Activated CD4-positive, alpha-beta T cell treated with anti-CD3 and anti-CD28 coated beads, Interleukin-10, Interleukin-2, amounts not matched to agents 100 ng/mL and 50 ng/mL, durations not matched to agents 16 hours and 8 hours (primary cell): ENCODE results near the gene NEDD4.
"Not testable (repeated sequence)": the region's sequence is repeated elsewhere in the genome, so short reads cannot be mapped to it uniquely, and the experiment has no call there.

ENCODE experiments used
- DNase-seq: peaks from one replicate; pipeline ENCODE4 v3.0.0-alpha.2; 2020

NEDD4 gene

DNA sequence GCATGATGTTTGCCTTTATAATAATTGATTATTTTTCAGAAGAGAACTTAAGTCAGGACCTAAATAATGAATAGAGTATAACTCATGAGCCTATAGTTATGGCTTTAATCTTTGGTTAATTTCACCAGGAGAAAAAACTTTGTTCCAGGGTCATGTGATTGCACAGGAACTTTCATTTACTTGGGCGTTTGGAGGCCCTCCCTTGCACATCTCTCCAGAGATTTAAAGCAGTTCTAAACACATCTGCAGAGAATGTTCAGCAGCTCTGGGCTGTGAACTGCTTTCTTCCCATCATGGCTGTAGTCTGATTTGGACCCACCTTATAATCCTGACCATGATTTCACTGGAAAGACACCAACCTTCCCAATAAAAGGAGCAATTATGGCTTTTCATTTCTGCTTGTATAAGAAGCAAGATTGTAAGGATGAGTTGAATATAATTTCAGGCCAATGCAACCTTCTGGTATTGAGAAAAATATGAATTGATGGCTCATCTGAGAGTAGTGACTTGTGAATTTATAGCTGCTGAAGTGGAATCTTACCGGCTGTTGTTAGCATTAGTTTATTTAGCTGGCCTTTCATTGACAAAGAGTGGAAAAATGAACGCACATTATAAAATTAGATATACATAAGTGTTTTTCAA is 169.6 kb downstream of the NEDD4 start:
- DNase-seq: no peak

DNA sequence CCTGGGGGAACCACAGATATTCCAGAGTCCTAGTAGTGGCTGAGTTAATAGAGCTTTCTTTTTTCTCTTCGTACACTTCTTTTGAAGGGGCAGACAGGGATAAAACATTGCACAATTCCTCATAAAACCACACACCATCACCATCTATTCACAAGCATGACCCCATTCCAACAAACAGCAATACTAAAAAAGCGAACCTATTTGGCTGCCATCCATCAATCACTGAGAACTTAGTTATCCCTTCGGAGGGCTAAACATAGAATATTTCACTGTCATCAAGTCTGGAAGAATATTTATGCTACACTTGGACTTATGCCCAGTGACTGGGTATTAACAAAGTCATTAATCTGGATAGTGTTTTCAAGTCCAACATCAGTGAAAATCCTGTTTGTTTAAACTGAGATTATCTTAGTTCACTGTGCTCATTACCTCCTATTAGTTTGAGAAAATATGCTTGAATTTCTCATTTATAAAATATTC is 170.2 kb downstream of the NEDD4 start:
- DNase-seq: no peak

DNA sequence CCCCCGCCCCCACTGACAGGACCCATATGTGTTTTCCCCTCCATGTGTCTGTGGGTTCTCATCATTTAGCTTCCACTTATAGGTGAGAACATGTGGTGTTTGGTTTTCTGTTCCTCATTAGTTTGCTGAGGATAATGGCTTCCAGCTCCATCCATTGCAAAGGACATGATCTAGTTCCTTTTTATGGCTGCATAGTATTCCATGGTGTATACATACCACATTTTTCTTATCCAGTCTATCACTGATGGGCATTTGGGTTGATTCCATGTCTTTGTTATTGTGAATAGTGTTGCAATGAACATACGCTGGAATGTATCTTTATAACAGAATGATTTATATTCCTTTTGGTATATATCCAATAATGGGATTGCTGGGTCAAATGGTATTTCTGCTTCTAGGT is 171.7 kb downstream of the NEDD4 start:
- not testable (repeated sequence) for DNase-seq

DNA sequence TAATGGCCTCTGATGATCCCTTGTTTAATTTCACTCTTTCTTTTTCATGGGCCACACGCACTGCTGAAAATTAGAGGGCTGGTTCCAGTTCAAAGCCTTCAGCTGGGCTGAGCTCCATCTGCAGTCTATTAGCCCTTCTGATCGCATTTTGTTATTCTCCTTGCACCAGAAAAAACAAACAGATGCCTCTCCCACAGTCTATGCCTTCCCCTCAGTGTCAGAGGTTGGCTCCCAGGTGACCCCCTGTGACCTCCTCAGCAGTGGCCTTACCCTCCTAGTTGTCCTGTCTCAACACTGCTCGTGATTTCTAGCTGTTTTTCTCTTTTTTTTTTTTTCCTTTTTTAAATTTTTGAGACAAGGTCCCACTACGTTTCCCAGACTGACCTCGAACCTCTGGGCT is 173.4 kb downstream of the NEDD4 start:
- DNase-seq: no peak

DNA sequence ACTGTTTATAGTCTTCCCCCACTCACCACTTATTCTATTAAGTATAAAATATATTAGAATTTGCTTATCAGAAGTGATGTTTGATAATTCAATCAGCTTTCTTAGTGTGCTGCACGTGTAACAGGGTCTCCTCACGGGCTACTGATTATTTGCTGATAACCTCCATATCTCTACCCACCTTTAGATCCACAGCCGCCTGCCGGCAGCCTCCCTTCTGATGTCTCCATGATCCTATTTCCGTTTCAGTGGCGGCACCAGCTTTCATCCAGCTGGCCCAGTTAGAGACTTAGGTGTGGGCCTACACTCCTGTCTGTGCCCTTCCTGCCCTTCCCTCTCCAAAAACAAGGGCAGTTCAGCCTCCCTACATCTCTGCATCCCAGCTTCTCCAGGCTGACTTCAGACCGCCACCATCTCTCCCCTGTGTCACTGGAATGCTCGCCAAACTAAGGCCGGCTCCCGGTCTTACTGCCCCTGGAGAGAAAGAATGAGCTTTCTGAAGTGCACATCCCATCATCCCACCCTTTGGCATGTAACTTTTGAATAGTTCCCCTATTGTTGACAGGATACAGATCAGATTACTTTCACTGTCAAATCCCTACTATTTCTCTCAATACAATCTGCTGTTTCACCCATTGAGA is 173.9 kb downstream of the NEDD4 start:
- DNase-seq: no peak

DNA sequence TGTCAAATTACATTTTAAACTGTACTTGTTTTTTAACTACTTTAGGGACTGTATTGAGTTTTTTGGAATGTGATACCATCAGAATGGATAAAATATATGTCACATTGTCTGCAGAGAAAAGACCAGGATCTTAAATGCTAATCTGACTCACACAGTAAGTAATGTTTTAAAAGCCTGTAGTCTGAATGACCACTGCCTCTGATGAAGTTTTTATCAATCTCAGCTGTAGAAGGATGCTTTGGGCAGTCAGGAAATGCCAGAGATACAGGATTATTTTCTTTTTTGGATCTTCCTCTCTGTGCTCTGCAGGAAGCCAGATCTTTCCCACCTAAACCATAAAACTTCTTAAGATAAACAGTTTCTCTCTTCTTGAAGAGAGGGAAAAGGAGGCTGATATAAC is 177.4 kb downstream of the NEDD4 start:
- DNase-seq: no peak

DNA sequence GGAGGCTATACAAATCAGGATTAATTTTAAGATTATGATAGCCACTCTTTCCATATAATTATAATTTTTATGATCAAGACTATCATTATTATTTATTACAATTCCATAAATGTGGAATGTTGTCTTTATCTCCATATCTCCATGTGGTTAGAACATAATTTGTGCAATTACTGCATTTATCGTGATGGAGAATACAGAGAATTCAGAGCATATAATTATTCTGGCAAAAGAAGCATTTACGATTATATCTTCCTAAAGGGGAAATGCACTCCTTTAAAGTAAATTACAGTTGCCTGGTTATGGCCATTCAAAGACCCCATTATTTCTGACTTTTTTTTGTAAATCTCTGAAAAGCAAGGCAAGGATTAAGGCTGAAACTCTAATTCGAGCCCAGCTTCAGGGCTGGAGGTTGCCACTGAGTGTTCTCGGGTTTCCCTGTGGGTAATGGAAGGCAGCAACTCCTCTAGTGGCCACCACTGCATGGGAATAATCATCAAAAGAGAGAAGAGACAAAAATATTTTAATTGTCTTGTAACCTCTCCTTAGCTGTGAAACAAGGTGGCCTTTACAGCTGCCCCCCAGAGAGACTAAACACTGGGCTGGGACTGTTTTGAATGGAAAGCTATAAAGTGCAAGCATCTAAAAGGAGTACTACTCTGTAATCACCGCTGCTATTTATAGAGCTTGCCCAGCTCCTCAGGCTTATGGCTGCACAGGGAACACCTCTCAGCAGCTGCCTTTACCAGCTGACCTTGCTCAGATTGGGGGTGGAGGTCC is 190.6 kb downstream of the NEDD4 start:
- DNase-seq: no peak

DNA sequence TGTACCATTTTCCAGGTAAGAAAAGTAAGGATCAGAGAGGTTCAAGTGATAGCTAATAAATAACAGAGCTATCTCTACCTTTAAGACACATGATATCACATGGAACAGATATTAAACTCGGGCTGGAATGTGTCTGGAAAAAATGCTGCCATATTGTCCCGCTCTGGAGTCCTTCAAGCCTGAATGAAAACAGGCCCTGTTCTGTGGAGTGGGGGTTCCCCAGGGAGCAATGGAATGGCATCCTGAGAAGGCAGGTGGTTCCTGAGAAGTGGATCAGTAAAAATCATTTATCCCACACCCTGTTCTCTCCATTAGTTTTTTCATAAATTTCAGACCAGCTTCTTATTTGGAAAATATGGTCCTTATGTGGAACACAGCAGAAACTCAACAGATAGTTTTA is 193.2 kb downstream of the NEDD4 start:
- DNase-seq: no peak

DNA sequence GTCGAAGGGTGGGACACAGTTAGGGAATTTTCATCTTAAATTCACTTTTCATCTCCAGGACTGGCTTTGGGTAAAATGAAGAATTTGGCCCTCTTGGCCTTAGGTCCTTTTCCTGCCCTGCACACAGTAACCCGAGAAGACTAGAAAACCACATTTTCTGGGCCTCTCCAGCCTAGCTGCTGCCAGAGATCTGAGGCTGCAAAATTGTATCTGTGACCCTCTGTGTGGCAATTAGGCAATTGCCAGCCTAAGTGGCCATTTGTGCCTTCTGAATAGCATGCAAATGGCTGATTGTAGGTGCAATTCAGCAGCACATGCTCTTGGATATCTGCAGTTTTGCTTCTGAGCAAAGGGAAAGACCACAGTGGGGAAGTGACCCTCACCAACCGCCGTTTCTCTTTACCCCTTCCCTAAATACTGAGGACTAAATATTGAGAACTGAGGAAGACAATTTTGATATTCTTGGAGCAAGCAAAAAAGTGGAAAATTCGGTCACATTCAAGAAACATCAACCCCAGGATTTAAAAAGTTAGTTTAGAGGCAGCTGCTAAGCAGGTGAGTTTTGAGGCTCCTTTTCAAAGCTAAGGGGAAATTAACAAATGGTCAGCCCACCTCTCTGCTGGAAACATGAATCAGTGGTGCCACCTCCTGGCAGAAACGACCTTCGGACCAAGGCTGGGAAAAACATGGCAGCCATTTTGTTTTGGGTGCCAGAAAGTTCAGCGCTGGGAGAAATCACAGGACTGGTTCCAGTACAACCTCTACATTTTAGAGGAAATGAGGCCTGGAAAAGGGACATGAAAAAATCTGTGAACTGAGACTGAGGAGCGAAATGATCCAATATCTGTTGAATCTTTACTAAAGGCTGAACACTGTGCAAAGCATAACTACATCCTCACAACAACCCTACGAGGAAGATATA is 193.9 kb downstream of the NEDD4 start:
- peak; percentile 27 for DNase-seq

DNA sequence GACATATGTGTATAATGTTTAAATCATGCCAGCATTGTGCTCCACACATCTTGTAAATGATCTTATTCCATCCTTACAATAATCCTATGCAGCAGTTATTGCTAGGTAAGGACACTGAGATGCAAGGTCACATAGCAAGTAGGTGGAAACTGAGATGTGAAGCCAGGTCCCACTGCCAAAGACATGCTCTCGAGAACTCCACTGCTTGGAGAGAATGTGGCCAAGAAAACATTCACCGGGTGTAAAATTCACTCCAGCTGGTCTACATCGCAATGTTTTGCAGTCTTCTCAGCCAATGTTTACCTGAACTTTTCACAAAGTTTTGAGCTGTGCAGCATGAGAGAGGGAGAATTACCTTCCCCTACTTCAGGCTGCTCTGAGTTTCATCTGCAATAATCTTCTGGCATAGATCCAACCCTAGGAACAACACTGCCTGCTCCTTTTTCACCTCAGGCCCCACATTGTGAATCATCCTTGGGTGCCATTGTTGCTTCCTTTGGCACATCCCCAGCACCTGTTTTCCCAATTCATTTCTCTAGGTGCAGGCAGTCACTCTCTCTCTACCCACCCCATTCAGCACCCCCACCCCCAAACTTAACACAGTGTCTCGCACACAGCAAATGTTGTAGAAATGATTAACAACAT is 197.0 kb downstream of the NEDD4 start:
- no peak for DNase-seq

DNA sequence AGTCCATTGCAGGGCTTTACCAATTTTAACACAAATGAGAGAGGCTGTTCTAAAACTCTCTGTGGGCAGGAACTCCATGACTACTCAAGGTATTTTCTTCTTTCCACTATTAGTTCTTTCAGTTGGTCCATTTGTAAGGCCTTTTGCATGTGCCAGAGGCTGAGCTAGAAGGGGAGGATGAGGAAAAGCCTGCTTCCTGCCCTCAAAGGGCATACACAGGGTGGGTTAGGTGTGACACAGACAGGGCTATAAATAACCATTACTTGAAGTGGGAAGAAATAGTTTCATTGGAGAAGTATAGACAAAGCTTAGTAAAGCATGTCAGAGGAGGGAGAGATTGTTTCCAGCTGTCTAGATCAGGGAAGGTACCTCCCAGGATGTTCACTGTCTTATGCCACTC is 198.4 kb downstream of the NEDD4 start:
- no peak for DNase-seq

DNA sequence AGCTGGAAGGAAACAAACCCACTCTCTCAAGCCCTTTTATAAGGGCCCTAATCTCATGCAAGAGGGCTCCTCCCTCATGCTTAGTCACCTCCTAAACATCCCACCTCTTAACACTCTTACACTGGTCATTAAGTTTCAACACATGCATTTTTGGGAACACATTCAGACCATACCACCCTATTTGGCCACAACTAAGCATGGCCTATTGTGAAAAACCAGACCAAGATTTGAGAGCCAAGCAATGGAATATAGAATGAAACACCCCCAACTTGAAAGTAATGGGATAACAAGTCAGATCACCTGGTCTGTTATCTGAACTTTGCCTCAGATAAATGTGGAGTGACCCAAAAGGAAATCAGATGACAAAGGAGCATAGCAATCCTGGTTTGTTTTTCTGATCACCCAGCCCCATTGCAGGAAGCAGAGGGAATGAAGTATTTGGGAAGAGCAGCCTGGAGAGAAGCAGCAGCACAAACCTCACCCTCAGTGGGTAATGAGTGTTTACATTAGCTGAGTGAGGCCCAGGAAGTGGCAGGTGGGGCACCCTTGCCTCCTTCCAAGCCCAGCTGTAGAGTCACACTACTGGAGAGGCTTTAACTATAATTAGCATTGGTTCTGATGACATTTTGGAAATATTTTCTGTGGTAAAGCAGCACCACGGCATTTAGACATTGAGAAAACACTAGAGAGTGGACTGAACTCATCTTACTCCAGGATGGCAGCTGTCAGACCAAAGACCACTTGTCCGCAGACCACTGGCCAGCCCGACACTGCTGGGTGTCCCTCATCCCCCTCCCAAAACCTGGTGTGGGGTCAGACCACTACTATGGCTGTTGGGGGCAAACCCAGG is 201.6 kb downstream of the NEDD4 start:
- no peak for DNase-seq

DNA sequence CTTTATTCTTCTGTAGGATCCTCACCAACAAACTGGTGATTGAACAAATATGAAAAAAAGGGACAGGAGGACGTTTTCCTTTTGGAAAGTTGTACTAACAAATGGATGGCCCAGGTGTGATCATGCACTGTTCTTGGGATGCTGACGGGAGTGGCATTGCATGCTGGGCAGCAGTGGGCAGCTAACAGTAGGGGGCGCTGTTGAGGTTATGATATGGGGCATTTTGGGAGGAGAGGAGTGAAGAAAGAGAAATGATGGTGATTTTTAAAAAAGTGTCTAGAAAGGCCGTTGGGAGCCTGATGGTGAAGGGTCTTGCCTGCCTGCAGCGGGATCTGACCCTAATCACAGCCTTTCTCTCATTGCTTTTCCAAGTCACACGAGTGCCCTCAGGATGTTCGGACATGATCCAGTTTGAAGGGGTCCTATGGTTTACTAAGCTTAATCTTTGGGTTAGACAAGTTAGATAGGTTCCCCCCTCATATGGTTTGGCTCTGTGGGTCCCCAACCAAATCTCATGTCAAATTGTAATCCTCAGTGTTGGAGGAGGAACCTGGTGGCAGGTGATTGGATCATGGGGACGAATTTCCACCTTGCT is 204.2 kb downstream of the NEDD4 start:
- DNase-seq: peak; percentile 73

DNA sequence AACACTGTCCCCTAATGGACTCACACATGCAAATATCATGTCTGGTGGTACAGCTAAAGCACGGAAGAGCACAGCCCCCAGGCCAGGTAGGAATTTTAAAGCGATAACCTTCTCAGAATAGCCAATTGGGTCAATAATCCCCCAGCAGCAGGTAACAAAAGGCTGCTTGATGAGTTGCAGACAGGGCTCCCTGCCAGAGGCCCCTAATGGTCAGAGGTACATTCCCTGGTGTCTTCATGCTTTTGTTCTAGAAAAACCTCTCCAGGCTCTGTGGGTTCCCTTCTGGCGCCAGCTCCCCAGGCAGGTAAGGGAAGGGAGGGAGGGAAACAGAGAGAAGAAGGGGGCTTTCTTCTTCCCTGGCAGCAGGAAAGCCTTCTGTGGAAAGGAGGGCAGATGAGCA is 207.1 kb downstream of the NEDD4 start:
- no peak for DNase-seq

DNA sequence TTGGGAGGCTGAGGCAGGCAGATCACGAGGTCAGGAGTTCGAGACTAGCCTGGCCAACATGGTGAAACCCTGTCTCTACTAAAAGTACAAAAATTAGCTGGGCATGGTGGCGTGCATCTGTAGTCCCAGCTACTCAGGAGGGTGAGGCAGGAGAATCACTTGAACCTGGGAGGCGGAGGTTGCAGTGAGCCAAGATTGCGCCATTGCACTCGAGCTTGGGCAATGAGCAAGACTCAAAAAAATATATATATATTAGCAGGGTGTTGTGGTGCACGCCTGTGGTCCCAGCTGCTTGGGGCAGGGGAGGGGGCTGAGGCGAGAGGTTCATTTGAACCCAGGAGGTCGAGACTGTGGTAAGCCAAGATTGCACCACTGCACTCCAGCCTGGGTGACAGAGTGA is 207.8 kb downstream of the NEDD4 start:
- DNase-seq: not testable (repeated sequence)

DNA sequence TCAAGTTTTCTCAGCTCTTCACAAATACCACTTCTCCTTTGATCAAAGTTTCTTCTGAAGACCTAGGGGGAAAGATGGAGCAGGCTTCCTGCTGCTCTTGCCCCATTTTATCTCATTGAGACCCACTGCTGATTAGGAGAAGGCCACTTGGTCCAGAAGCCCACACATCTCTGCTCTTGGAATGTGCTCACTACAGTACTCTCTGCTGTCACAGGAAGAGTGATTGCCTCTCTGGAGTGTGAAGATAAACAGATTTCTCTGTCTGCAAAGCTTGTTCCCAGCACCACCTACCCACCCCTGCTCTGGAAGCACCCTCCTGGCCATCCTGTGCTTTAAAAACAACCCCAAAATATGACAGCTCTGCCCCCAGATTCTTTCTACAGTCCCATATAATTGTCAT is 209.1 kb downstream of the NEDD4 start:
- DNase-seq: no peak

DNA sequence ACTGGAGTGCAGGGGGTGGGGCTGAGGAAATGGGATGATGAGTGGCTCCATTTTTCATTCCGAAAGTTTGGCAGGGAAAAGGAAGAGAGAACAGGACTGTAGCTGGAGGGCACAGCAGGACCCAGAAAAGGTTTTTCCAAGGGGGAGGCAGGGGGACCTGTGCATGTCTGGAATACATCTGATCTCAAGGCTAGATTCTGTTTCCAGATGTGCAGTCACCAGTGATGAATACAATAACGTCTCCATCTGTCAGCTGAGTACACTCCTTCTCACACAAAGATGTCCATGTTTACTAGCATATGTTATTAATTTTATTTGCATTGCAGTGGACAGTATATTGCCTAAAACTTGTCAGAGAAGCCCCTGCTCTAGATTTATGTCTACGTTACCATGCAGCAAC is 210.5 kb downstream of the NEDD4 start:
- no peak for DNase-seq

DNA sequence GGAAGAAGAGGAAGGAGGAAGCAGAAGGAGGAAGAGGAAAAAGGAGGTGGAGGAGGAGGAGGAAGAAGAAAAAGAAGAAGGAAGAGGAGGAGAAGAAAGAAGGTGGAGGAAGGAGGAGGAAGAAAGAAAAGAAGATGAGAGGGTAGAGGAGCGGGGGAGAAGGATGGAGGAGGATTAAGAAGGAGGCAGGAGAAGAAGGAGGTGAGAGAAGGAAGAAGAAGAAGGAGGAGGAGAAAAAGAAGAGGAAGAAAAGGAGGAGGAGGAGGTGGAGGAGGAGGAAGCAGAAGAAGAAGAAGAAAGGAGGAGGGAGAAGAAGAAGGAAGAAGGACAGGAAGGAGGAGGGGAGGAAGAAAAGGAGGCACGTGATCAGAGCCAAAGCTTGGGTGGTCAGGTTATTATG is 213.1 kb downstream of the NEDD4 start:
- no peak for DNase-seq

DNA sequence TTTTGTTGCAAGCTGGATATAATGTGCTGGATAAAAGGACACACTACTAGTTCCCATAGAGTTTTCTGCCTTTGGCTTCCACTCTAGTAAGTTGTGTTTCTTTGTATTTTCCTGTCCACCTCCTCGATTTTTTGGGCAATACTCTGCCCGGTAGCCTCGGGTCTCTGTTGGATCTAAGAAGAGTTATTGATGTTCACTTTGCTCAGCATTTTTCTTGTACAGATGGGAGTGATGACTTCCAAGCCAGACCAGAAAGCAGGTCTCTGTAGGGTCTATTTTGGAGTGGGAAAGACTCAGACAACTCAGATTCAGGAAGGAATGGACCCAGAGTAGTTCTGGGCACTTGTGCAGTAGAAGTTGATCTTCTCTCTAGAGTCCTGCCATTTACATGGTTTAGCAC is 214.5 kb downstream of the NEDD4 start:
- no peak for DNase-seq
